GM18526 (cell line): ENCODE data around the gene KAZALD1.

ENCODE experiments used
- POLR2A ChIP-seq: IDR thresholded peaks from 3 replicates; pipeline ENCODE4 v1.6.1; 2011; ENCODE audit not compliant: insufficient read length; ENCODE audit errors: extremely low read depth

The KAZALD1 gene

DNA sequence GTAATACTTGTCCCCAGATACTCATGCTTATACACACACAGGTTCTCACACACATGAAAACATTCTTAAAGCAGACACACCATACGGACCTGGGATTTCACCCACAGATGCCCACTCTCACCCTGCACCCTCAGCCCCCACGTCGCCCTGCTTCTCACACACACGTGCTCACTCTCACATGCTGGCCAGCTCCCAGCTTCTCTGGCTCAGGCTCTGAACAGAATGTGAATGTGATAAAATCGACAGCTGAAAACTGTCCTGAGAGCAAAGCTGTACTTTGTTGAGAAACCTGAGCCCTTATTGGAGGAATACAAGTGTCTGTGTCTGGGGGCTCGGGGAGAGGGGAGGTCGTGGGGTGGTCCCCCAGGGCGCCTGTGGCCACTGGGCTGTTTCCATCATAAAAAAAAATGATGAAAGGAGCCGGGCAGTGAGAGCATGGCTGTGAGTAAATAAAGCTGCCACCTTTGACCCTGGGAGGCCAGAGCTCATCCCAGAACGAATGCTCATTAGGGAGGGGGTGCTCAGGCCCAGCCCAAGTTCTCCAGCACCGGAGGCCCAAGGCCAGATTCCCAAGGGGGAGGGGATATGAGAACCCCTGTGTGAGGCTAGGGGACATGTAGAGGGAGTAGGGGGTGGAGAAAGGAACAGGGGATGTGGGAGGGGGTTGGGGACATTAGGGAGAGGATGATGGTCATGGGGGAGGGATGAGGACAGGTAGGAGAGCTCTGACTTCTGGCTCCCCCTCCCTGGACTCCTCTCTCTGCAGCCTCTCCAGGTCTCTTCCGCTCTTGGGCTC is 51.2 kb downstream of the KAZALD1 start:
- TF ChIP-seq POLR2A: no peak

DNA sequence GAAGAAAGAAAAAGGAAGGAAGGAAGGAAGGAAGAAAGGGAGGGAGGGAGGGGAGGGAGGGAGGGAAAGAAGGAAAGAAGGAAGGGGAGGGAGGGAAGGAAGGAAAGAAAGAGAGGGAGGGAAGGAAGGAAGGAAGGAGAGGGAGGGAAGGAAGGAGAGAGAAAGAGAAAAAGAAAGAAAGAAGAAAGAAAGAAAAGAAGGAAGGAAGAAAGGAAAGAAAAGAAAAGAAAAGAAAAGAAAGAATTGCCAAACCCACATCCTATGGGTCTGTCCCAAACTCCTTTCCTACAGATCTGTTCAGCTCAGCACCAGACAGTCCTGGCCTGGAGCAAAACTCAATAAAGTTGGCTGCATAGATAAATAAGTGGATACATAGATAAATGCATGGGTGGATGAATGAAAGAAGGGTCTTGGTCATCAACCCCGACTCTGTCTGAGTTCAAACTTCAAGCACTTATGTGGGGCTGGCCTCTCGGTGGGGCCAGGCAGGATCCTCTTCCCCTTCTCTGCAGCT is 52.2 kb downstream of the KAZALD1 start:
- no peak for TF ChIP-seq POLR2A

DNA sequence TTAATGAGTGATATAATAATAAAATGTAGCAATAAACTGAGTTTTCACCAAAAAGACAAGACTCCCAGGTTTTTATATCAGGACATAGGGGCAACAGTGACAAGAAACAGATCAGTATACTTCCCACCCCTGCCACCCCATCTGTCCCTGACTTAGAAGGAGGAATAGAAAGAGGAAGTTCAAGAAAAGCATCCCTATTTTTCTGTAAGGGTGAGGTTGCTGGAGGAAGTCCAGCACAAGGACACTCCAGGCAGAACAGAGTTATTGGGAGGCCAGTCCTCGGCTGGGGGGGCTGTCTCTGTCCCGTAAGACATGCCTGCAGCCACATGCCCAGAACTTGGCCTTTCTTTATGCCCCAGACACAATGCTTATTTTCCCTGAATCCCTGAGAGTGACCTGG is 52.9 kb downstream of the KAZALD1 start:
- no peak for TF ChIP-seq POLR2A
